GM23338 (cell line): ENCODE results near the gene EPHB2.

Source experiments
- CREB1 ChIP-seq: fragments of 250-450 bp; sonication (Bioruptor Pico); IDR thresholded peaks from 2 replicates; pipeline ENCODE4 v1.5.0; 2020; ENCODE audit warnings: low read depth, mild to moderate bottlenecking, moderate library complexity
- EZH2 ChIP-seq: fragments of 200-600 bp; sonication (generic); IDR thresholded peaks from one replicate; pipeline ENCODE4 v1.8.0; 2017; ENCODE audit warnings: antibody characterized with exemption, mild to moderate bottlenecking, low read depth; ENCODE audit not compliant: unreplicated experiment
- EZH2phosphoT487 ChIP-seq: fragments of 200-600 bp; sonication (generic); IDR thresholded peaks from one replicate; pipeline ENCODE4 v1.8.1; 2018; ENCODE audit warnings: antibody characterized with exemption; ENCODE audit not compliant: unreplicated experiment
- JUNB ChIP-seq: IDR thresholded peaks from one replicate; pipeline ENCODE4 v1.6.1; 2016; ENCODE audit warnings: antibody characterized with exemption; ENCODE audit not compliant: unreplicated experiment
- POLR2AphosphoS5 ChIP-seq: IDR thresholded peaks from 2 replicates; pipeline ENCODE4 v1.6.1; 2016; ENCODE audit warnings: antibody characterized with exemption, low read depth
- ZNF114 ChIP-seq: fragments of 250-450 bp; sonication (Bioruptor Pico); IDR thresholded peaks from 2 replicates; pipeline ENCODE4 v1.5.0; 2020; ENCODE audit warnings: mild to moderate bottlenecking, moderate library complexity
- TF ChIP-seq, protein P1 (sequence below), 2 experiments: fragments of 200-600 bp in 1 of 2; sonication (generic) in 1 of 2; conservative IDR thresholded peaks; 2 replicates each; pipeline versions ENCODE4 v1.5.1 to v1.6.1; 2016 to 2017; ENCODE audit warnings: antibody characterized with exemption in 2 of 2, low read depth in 2 of 2, mild to moderate bottlenecking in 2 of 2, moderate library complexity in 1 of 2
- TF ChIP-seq, protein P2 (sequence below): IDR thresholded peaks from one replicate; pipeline ENCODE4 v1.6.1; 2018; ENCODE audit warnings: antibody characterized with exemption; ENCODE audit not compliant: unreplicated experiment
- TF ChIP-seq, protein P3 (sequence below): IDR thresholded peaks from 2 replicates; pipeline ENCODE4 v1.6.1; 2016; ENCODE audit warnings: antibody characterized with exemption

DNA sequence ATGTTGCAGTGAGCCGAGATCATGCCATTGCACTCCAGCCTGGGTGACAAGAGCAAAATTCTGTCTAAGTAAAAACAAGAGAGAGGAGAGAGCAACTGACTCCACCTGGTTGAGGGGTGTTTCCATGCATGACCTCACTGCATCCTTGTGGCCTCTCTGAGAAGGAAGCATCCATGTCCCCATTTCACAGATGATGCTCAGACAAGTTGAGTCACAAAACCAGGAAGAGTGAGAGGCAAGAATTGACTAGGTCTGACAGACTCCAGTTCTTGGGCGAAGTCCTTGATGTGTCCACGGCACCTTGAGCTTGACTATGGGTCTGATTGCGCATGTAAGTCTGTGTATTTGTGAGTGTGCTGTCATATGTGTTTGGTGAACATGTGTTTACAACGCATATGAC lies 156.2 kb downstream of the EPHB2 start:
- TF ChIP-seq EZH2 (no peak), POLR2AphosphoS5 (no peak), CREB1 (CRISPR knock-in tag) (no peak), JUNB (no peak), EZH2phosphoT487 (no peak), ZNF114 (CRISPR knock-in tag) (no peak)
- TF ChIP-seq, protein P1, sequence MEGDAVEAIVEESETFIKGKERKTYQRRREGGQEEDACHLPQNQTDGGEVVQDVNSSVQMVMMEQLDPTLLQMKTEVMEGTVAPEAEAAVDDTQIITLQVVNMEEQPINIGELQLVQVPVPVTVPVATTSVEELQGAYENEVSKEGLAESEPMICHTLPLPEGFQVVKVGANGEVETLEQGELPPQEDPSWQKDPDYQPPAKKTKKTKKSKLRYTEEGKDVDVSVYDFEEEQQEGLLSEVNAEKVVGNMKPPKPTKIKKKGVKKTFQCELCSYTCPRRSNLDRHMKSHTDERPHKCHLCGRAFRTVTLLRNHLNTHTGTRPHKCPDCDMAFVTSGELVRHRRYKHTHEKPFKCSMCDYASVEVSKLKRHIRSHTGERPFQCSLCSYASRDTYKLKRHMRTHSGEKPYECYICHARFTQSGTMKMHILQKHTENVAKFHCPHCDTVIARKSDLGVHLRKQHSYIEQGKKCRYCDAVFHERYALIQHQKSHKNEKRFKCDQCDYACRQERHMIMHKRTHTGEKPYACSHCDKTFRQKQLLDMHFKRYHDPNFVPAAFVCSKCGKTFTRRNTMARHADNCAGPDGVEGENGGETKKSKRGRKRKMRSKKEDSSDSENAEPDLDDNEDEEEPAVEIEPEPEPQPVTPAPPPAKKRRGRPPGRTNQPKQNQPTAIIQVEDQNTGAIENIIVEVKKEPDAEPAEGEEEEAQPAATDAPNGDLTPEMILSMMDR (conservative IDR thresholded peaks at IDR 0.05; ENCODE audit: low read depth in 2 of 2), result no peak
- TF ChIP-seq, protein P2, sequence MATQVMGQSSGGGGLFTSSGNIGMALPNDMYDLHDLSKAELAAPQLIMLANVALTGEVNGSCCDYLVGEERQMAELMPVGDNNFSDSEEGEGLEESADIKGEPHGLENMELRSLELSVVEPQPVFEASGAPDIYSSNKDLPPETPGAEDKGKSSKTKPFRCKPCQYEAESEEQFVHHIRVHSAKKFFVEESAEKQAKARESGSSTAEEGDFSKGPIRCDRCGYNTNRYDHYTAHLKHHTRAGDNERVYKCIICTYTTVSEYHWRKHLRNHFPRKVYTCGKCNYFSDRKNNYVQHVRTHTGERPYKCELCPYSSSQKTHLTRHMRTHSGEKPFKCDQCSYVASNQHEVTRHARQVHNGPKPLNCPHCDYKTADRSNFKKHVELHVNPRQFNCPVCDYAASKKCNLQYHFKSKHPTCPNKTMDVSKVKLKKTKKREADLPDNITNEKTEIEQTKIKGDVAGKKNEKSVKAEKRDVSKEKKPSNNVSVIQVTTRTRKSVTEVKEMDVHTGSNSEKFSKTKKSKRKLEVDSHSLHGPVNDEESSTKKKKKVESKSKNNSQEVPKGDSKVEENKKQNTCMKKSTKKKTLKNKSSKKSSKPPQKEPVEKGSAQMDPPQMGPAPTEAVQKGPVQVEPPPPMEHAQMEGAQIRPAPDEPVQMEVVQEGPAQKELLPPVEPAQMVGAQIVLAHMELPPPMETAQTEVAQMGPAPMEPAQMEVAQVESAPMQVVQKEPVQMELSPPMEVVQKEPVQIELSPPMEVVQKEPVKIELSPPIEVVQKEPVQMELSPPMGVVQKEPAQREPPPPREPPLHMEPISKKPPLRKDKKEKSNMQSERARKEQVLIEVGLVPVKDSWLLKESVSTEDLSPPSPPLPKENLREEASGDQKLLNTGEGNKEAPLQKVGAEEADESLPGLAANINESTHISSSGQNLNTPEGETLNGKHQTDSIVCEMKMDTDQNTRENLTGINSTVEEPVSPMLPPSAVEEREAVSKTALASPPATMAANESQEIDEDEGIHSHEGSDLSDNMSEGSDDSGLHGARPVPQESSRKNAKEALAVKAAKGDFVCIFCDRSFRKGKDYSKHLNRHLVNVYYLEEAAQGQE, result no peak
- TF ChIP-seq, protein P3, sequence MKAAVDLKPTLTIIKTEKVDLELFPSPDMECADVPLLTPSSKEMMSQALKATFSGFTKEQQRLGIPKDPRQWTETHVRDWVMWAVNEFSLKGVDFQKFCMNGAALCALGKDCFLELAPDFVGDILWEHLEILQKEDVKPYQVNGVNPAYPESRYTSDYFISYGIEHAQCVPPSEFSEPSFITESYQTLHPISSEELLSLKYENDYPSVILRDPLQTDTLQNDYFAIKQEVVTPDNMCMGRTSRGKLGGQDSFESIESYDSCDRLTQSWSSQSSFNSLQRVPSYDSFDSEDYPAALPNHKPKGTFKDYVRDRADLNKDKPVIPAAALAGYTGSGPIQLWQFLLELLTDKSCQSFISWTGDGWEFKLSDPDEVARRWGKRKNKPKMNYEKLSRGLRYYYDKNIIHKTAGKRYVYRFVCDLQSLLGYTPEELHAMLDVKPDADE, result no peak
